HepG2 (cell line): Measurements from ENCODE around the gene ATP5F1A. TPM values are rescaled to one million over a fixed set of nuclear protein-coding genes. Genes with fewer than 3 reads are reported as not detected.

Experiments used
- DPF2 ChIP-seq: sonication (generic); formaldehyde crosslinking; IDR thresholded peaks from 2 replicates; pipeline ENCODE4 v1.4.0; 2020; ENCODE audit warnings: mild to moderate bottlenecking, low read depth, missing genetic modification reagents, borderline replicate concordance
- ETV6 ChIP-seq: sonication (generic); formaldehyde crosslinking; conservative IDR thresholded peaks from 2 replicates; pipeline ENCODE4 v1.4.0; 2020; ENCODE audit warnings: missing genetic modification reagents
- FOXM1 ChIP-seq: sonication (generic); formaldehyde crosslinking; IDR thresholded peaks from 2 replicates; pipeline ENCODE4 v1.5.0; 2020; ENCODE audit warnings: missing genetic modification reagents
- GPN1 ChIP-seq: sonication (generic); formaldehyde crosslinking; IDR thresholded peaks from 2 replicates; pipeline ENCODE4 v1.5.1; 2020; ENCODE audit warnings: missing genetic modification reagents, borderline replicate concordance
- HBP1 ChIP-seq: IDR thresholded peaks from 2 replicates; pipeline ENCODE4 v1.6.1; 2016; ENCODE audit warnings: low read depth, control low read depth
- IRF1 ChIP-seq: sonication (generic); formaldehyde crosslinking; IDR thresholded peaks from 2 replicates; pipeline ENCODE4 v1.4.0; 2020; ENCODE audit warnings: low read depth, mild to moderate bottlenecking, missing genetic modification reagents
- MAFK ChIP-seq, 2 experiments: IDR thresholded peaks in 1 of 2; conservative IDR thresholded peaks in 1 of 2; 2 replicates each; pipeline ENCODE4 v1.6.1; 2011; ENCODE audit warnings: improper control_type of control experiment in 2 of 2, low read length in 2 of 2
- RAD21 ChIP-seq: fragments of 450-650 bp; formaldehyde crosslinking; IDR thresholded peaks from 2 replicates; pipeline ENCODE4 v1.5.0; 2020; ENCODE audit warnings: mild to moderate bottlenecking
- RERE ChIP-seq: IDR thresholded peaks from 2 replicates; pipeline ENCODE4 v1.6.1; 2016; ENCODE audit warnings: low read depth, missing genetic modification reagents, missing compliant biosample characterization
- SMAD3 ChIP-seq: sonication (generic); formaldehyde crosslinking; IDR thresholded peaks from 2 replicates; pipeline ENCODE4 v1.4.0; 2020; ENCODE audit warnings: missing genetic modification reagents
- TAF15 ChIP-seq: fragments of 200-400 bp; formaldehyde crosslinking; IDR thresholded peaks from one replicate; pipeline ENCODE4 v1.6.1; 2018; ENCODE audit warnings: mild to moderate bottlenecking, low read depth, low read length; ENCODE audit not compliant: poor library complexity, severe bottlenecking
- TFE3 ChIP-seq: IDR thresholded peaks from 2 replicates; pipeline ENCODE4 v1.6.1; 2016
- ZFY ChIP-seq: sonication (generic); formaldehyde crosslinking; IDR thresholded peaks from 2 replicates; pipeline ENCODE4 v1.4.0; 2020; ENCODE audit warnings: missing genetic modification reagents
- ZFYVE20 ChIP-seq: sonication (generic); formaldehyde crosslinking; IDR thresholded peaks from 2 replicates; pipeline ENCODE4 v1.8.0; 2023; ENCODE audit warnings: low read depth, mild to moderate bottlenecking, moderate library complexity, missing genetic modification reagents, borderline replicate concordance
- ZNF18 ChIP-seq: sonication (generic); formaldehyde crosslinking; IDR thresholded peaks from 2 replicates; pipeline ENCODE4 v1.8.0; 2022; ENCODE audit warnings: mild to moderate bottlenecking, missing genetic modification reagents; ENCODE audit not compliant: insufficient replicate concordance
- ZNF329 ChIP-seq: sonication (generic); formaldehyde crosslinking; IDR thresholded peaks from 2 replicates; pipeline ENCODE4 v1.9.0; 2021; ENCODE audit warnings: low read depth, mild to moderate bottlenecking, missing genetic modification reagents
- ZNF562 ChIP-seq: sonication (generic); formaldehyde crosslinking; IDR thresholded peaks from 2 replicates; pipeline ENCODE4 v1.8.0; 2022; ENCODE audit warnings: missing genetic modification reagents, borderline replicate concordance
- ZNF644 ChIP-seq: IDR thresholded peaks from 2 replicates; pipeline ENCODE4 v1.6.1; 2016; ENCODE audit warnings: low read depth
- ZNF678 ChIP-seq: sonication (generic); formaldehyde crosslinking; IDR thresholded peaks from 2 replicates; pipeline ENCODE4 v1.4.0; 2020; ENCODE audit warnings: mild to moderate bottlenecking, missing genetic modification reagents
- polyA plus RNA-seq, 8 experiments: library from polyadenylated mRNA; depleted of rRNA in 3 of 8; stranded (reverse) in 7 of 8; unstranded in 1 of 8; fragments of >200 nt; fragmentation: Illumina TruSeq in 4 of 8; extraction: Trizol in 4 of 8; gene quantifications; 2 replicates each; pipeline versions ENCODE4 v1.2.1 to v1.2.3, GENCODE V29; 2011 to 2016; ENCODE audit warnings: low read depth in 4 of 8, missing spikeins in 1 of 8, mixed read lengths in 1 of 8; ENCODE audit not compliant: insufficient read depth in 1 of 8
- total RNA-seq, 5 experiments: library from RNA; depleted of rRNA; stranded (reverse); fragments of >200 nt; fragmentation: Illumina TruSeq; extraction: Trizol; gene quantifications; 2 replicates each; pipeline ENCODE4 v1.2.3, GENCODE V29; 2016; ENCODE audit warnings: low read depth in 1 of 5

ATP5F1A gene
- total and polyA plus RNA-seq, 2 of the 13 experiments (the other 11 are each of a cell fraction or from before 2014, with no cell fraction given), result 459 to 922 TPM

GRCh38 chr18:46051731-46052461 lies 46.2 kb downstream of the ATP5F1A start (continued):
- TF ChIP-seq IRF1 (CRISPR knock-in tag) (no peak), ETV6 (no peak), SMAD3 (0 out of 2 replicates have a peak, but pooled peaks have one; percentile 37), ZNF678 (CRISPR knock-in tag) (no peak), GPN1 (CRISPR knock-in tag) (no peak), ZFY (no peak), ZNF329 (no peak), RERE (CRISPR knock-in tag) (peak; percentile 98), ZFYVE20 (CRISPR knock-in tag) (no peak), DPF2 (CRISPR knock-in tag) (no peak), ZNF562 (no peak), FOXM1 (CRISPR knock-in tag) (no peak), TAF15 (no peak), MAFK (conservative IDR thresholded peaks at IDR 0.05 in 1 of 2, IDR thresholded peaks at IDR 0.05 in 1 of 2; ENCODE audit: low read length in 2 of 2) (no peak), ZNF644 (CRISPR knock-in tag) (0 out of 2 replicates have a peak, but pooled peaks have one; percentile 25), TFE3 (no peak), ZNF18 (CRISPR knock-in tag) (peak; percentile 30), RAD21 (no peak), HBP1 (CRISPR knock-in tag) (no peak)
